A673 (cell line): Measurements from ENCODE around the gene NEIL3. TPM values are rescaled to one million over a fixed set of nuclear protein-coding genes. Genes with fewer than 3 reads are reported as not detected.

ENCODE experiments used
- BruUV-seq: library from RNA; stranded (reverse); fragments of 400-500 nt; replicated peaks from 2 replicates; lab custom pipeline; 2021; lab: Mats Ljungman, UMichigan
- CTCF ChIA-PET: fragments of 300-600 bp; sonication (Branson Sonifier 250); formaldehyde crosslinking; loops from one replicate; lab custom pipeline; 2022; ENCODE audit warnings: antibody characterized with exemption; lab: Charles Lee
- POLR2A ChIA-PET: fragments of 300-600 bp; sonication (Branson Sonifier 250); formaldehyde crosslinking; loops from one replicate; lab custom pipeline; 2022; ENCODE audit warnings: antibody characterized with exemption; ENCODE audit not compliant: low non-redundant PET; lab: Charles Lee
- DNase-seq: peaks from one replicate; pipeline ENCODE4 v3.0.0-alpha.2; 2015; ENCODE audit warnings: low spot score
- H3K27ac ChIP-seq: fragments of 200-600 bp; sonication (generic); 2 replicates; pipeline ENCODE4 v1.5.1; 2016; ENCODE audit warnings: mixed run types, low read depth, mild to moderate bottlenecking, mixed read lengths, antibody characterized with exemption, low read length; ENCODE audit not compliant: poor library complexity, severe bottlenecking
- H3K27me3 ChIP-seq: fragments of 200-600 bp; sonication (generic); replicated peaks from 2 replicates; pipeline ENCODE4 v1.6.1; 2017; ENCODE audit warnings: mixed run types, low read depth, mild to moderate bottlenecking, mixed read lengths, antibody characterized with exemption, low read length; ENCODE audit not compliant: insufficient read depth, poor library complexity
- H3K36me3 ChIP-seq: fragments of 200-600 bp; sonication (generic); 2 replicates; pipeline ENCODE4 v1.6.1; 2016; ENCODE audit warnings: mixed run types, mild to moderate bottlenecking, mixed read lengths, antibody characterized with exemption, low read length; ENCODE audit not compliant: insufficient read depth, poor library complexity, severe bottlenecking
- H3K4me1 ChIP-seq: fragments of 200-600 bp; sonication (generic); 2 replicates; pipeline ENCODE4 v1.6.1; 2017; ENCODE audit warnings: mixed run types, mild to moderate bottlenecking, mixed read lengths, antibody characterized with exemption, low read length; ENCODE audit not compliant: insufficient read depth, poor library complexity, severe bottlenecking
- H3K4me3 ChIP-seq: fragments of 200-600 bp; sonication (generic); 2 replicates; pipeline ENCODE4 v1.5.1; 2016; ENCODE audit warnings: low read depth, mixed run types, mild to moderate bottlenecking, mixed read lengths, low read length; ENCODE audit not compliant: poor library complexity, severe bottlenecking
- H3K9me3 ChIP-seq: fragments of 200-600 bp; sonication (generic); 2 replicates; pipeline ENCODE4 v1.6.1; 2016; ENCODE audit warnings: mixed run types, low read depth, mild to moderate bottlenecking, mixed read lengths, antibody characterized with exemption, low read length; ENCODE audit not compliant: poor library complexity, severe bottlenecking
- EZH2 ChIP-seq: fragments of 200-600 bp; sonication (generic); IDR thresholded peaks from 2 replicates; pipeline ENCODE4 v1.6.1; 2017; ENCODE audit warnings: borderline replicate concordance, low read depth, mild to moderate bottlenecking, mixed read lengths, antibody characterized with exemption, low read length; ENCODE audit not compliant: poor library complexity, severe bottlenecking
- intact Hi-C: fragments of 100-400 bp; cut with micrococcal nuclease; formaldehyde crosslinking; loops from one replicate; pipeline ENCODE4 v1.10.0; 2022; ENCODE audit not compliant: unreplicated experiment
- total RNA-seq: library from RNA; stranded (reverse); gene quantifications from 2 replicates; pipeline ENCODE4 v1.2.3, GENCODE V29; 2021
- TF ChIP-seq, protein P1 (sequence below): fragments of 300-800, 200-600 bp; sonication (generic); conservative IDR thresholded peaks from 2 replicates; pipeline ENCODE4 v1.5.1; 2017; ENCODE audit warnings: low read depth, mild to moderate bottlenecking, antibody characterized with exemption, low read length, moderate library complexity, mixed read lengths

Gene NEIL3
- total RNA-seq, 1 experiment from 2014 or later, result 24.0 TPM

DNA sequence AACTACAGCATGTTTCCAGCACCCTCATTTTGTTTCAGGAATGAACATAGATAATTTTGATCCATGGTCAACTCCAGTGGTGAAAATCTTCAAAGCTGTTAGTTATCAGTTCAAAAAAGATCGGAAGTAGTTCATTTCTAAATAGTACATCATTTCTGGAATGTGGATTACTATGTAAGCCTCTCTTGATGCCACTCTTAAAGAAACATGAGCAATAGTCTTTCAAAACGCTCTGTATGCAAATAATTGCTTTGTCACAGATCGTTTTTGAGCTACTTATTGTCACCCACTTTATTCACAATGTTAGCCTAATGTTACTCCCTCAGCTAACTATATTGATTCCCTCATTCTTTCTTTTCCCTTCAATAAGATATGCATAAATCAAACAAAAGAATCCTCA, 65.7 kb downstream of the NEIL3 start:
- CTCF ChIA-PET, result no interaction called here
- intact Hi-C loops, result no loop called here
- no peak for DNase-seq
- no peak overlapping the region for H3K27ac ChIP-seq
- H3K9me3 ChIP-seq, result no peaks in the 10 kb centered on the region
- no TSS peak for BruUV-seq
- no peaks in the 10 kb centered on the region for H3K27me3 ChIP-seq
- POLR2A ChIA-PET, result no interaction called here
- no peak overlapping the region for H3K4me3 ChIP-seq
- TF ChIP-seq EZH2, result no peak
- TF ChIP-seq, protein P1, sequence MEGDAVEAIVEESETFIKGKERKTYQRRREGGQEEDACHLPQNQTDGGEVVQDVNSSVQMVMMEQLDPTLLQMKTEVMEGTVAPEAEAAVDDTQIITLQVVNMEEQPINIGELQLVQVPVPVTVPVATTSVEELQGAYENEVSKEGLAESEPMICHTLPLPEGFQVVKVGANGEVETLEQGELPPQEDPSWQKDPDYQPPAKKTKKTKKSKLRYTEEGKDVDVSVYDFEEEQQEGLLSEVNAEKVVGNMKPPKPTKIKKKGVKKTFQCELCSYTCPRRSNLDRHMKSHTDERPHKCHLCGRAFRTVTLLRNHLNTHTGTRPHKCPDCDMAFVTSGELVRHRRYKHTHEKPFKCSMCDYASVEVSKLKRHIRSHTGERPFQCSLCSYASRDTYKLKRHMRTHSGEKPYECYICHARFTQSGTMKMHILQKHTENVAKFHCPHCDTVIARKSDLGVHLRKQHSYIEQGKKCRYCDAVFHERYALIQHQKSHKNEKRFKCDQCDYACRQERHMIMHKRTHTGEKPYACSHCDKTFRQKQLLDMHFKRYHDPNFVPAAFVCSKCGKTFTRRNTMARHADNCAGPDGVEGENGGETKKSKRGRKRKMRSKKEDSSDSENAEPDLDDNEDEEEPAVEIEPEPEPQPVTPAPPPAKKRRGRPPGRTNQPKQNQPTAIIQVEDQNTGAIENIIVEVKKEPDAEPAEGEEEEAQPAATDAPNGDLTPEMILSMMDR, result no peak
- H3K4me1 ChIP-seq, result no peaks in the 10 kb centered on the region
- H3K36me3 ChIP-seq, result no peaks in the 10 kb centered on the region

DNA sequence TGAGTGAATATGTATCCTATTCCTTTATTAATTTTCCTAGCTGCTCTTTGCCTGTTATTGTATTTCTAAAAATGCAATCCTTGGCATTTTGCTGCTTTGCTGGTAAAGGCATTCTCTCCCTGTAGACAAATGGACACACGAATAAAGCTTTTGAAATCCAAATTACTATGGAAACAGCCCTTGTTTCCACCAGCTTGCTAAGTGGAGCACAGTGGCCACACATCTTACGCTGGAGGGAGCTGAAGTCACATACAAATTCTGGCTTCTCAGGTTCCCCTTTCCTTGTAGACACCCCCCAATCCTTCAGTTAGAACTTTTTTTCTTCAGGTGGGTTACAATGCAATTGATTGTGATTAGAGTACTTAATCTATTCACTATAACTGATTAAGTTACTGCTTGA, 66.3 kb downstream of the NEIL3 start:
- CTCF ChIA-PET, result no interaction called here

DNA sequence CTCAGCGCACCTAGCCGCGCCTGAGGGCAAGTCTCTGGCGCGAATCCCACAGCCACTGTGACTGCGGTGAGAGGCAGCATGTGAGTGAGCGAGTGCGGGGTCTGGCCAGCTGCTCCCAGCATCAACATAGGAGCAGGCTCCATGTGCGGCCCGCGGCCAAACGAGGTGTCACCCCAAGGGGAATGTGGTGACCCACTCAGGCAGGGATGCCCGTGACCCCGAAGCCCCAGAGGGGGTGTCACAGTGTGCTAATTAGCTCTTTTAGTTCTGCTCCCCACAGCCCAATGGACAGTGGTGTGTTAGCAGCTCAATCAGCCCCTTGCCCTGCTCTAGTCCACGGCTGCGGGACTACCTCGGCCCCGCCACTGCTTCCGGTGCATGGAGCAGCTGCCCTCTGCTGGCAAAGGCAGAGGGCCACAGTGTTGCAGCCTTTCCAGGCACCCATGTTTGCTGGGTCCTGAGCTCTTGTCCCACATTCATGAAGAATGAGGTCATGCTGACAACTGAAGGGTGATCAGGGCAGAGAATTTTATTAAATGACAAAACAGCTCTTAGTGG, 71.1 kb downstream of the NEIL3 start:
- ChIA-PET POLR2A (no interaction called here), CTCF (interaction anchor here (0.6 to 1.2 kb wide), 3 partner anchors 44 to 333 kb away, joined by 3 to 4 read pairs (median 3); no protein-coding TSS in a partner anchor)
- H3K4me1 ChIP-seq, result no peaks in the 10 kb centered on the region
- H3K36me3 ChIP-seq, result no peaks in the 10 kb centered on the region
- no peak overlapping the region for H3K27ac ChIP-seq
- no peaks in the 10 kb centered on the region for H3K9me3 ChIP-seq
- H3K27me3 ChIP-seq, result no peaks in the 10 kb centered on the region
- intact Hi-C loops, result no loop called here
- peak; percentile 52 for DNase-seq
- BruUV-seq, result no TSS peak
- TF ChIP-seq EZH2, result no peak
- TF ChIP-seq, protein P1, result peak; percentile 57
- H3K4me3 ChIP-seq, result no peak overlapping the region

More for the DNA sequence above, 66.3 kb downstream of the NEIL3 start:
- H3K27me3 ChIP-seq, result no peaks in the 10 kb centered on the region
- no peaks in the 10 kb centered on the region for H3K36me3 ChIP-seq
- no TSS peak for BruUV-seq
- H3K9me3 ChIP-seq, result no peaks in the 10 kb centered on the region
- TF ChIP-seq EZH2, result no peak
- TF ChIP-seq, protein P1, result no peak
- H3K4me3 ChIP-seq, result no peak overlapping the region
- POLR2A ChIA-PET, result no interaction called here
- H3K4me1 ChIP-seq, result no peaks in the 10 kb centered on the region
- DNase-seq, result no peak
- intact Hi-C loops, result no loop called here
- no peak overlapping the region for H3K27ac ChIP-seq
